Loucy (cell line): ENCODE measurements around the gene AGXT.

Experiments
- H2AFZ ChIP-seq: fragments of 200-600 bp; sonication (generic); 2 replicates; pipeline ENCODE4 v1.6.0; 2016; ENCODE audit warnings: antibody characterized with exemption, mild to moderate bottlenecking, low read length, moderate library complexity
- H3F3A ChIP-seq: fragments of 200-600 bp; 2 replicates; pipeline ENCODE4 v1.6.0; 2016; ENCODE audit warnings: antibody characterized with exemption, low read depth, mild to moderate bottlenecking
- H3K27me3 ChIP-seq: fragments of 200-600 bp; sonication (generic); 2 replicates; pipeline ENCODE4 v1.6.1; 2014; ENCODE audit warnings: low read length, mild to moderate bottlenecking; ENCODE audit not compliant: insufficient read depth, poor library complexity, severe bottlenecking
- H3K36me3 ChIP-seq: fragments of 200-600 bp; sonication (generic); 2 replicates; pipeline ENCODE4 v1.6.1; 2016; ENCODE audit warnings: low read length; ENCODE audit not compliant: insufficient read depth
- H3K4me1 ChIP-seq: fragments of 200-600 bp; sonication (generic); 2 replicates; pipeline ENCODE4 v1.5.1; 2014; ENCODE audit warnings: low read length, mild to moderate bottlenecking; ENCODE audit not compliant: insufficient read depth, poor library complexity, severe bottlenecking
- H3K4me2 ChIP-seq: fragments of 200-600 bp; sonication (generic); 2 replicates; pipeline ENCODE4 v1.6.0; 2014; ENCODE audit warnings: antibody characterized with exemption, low read length, low read depth, mild to moderate bottlenecking; ENCODE audit not compliant: poor library complexity, severe bottlenecking
- H3K4me3 ChIP-seq: fragments of 200-600 bp; sonication (generic); 2 replicates; pipeline ENCODE4 v1.5.1; 2014; ENCODE audit warnings: low read length, mild to moderate bottlenecking, mixed read lengths; ENCODE audit not compliant: poor library complexity, severe bottlenecking
- H3K79me2 ChIP-seq: fragments of 200-600 bp; sonication (generic); 2 replicates; pipeline ENCODE4 v1.6.1; 2014; ENCODE audit warnings: low read length; ENCODE audit not compliant: insufficient read depth
- H3K9ac ChIP-seq: fragments of 200-600 bp; sonication (generic); 2 replicates; pipeline ENCODE4 v1.6.0; 2014; ENCODE audit warnings: mild to moderate bottlenecking, low read depth, low read length, moderate library complexity; ENCODE audit not compliant: poor library complexity, severe bottlenecking
- H3K9me2 ChIP-seq: fragments of 200-600 bp; sonication (generic); replicated peaks from 2 replicates; pipeline ENCODE4 v1.6.1; 2016; ENCODE audit warnings: low read depth, low read length, mixed read lengths
- H3K9me3 ChIP-seq: fragments of 200-600 bp; sonication (generic); 2 replicates; pipeline ENCODE4 v1.6.1; 2014; ENCODE audit warnings: mild to moderate bottlenecking, antibody characterized with exemption, low read length, low read depth; ENCODE audit not compliant: insufficient read depth
- H4K20me1 ChIP-seq: fragments of 200-600 bp; sonication (generic); 2 replicates; pipeline ENCODE4 v1.6.0; 2014; ENCODE audit warnings: antibody characterized with exemption, low read length, mild to moderate bottlenecking; ENCODE audit not compliant: insufficient read depth, poor library complexity, severe bottlenecking
- CTCF ChIP-seq: fragments of 200-600 bp; sonication (generic); conservative IDR thresholded peaks from 2 replicates; pipeline ENCODE4 v1.5.1; 2014; ENCODE audit warnings: mild to moderate bottlenecking, antibody characterized with exemption, low read length
- EZH2phosphoT487 ChIP-seq: fragments of 200-600 bp; IDR thresholded peaks from 2 replicates; pipeline ENCODE4 v1.6.1; 2018; ENCODE audit warnings: antibody characterized with exemption, mild to moderate bottlenecking, moderate library complexity, borderline replicate concordance

The AGXT gene

GRCh38 chr2:240919161-240919781 lies 50.6 kb downstream of the AGXT start:
- Histone ChIP-seq H3F3A (no peaks in the 10 kb centered on the region), H3K4me1 (no peaks in the 10 kb centered on the region), H3K9me2 (no peaks in the 10 kb centered on the region)

DNA sequence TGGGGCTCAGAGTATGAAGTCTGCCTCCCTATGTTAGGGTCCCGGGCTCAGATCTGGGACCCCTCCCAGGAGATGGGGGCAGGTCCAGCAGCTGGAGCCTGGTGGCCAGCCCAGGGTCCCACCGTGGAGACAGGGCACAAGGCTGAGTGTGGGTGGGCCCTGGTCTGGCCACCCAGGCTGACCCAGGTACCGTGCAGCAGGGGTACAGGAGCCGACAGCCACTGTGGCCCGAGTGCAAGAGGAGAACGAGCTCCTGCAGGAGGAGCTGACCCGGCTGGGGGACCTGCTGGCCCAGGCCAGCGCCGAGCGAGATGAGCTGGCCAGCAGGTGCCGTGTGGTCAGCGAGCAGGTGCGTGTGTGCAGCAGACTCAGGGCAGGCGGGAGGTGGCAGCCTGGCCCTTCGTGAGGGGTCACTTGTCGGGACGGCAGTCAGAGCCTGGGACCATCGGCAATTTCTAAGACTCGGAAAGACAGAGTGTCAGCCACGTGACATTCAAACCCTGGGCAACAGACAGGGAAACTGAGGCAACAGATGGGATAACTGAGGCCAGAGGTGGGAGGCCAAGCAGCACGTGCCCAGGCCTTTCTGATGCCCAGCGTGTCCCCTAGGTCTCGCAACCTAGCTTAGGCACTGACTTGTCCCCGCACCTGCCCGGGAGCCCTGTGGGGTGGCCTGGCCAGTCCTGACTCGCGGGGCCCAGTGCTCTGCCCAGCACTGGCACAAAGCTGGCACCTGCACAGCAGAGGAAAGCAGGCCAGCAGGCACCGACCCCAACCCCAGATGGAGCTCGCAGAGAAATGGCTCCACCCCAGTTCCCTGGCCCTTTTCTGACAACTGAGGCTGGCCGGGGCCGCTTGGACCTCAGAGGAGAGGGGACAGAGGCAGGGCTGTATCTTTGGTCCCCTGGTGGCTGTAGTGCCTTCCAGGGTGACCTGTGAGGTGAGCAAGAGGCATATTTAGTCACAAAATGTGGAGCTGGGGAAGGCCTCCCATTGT lies 51.5 kb downstream of the AGXT start:
- no peaks in the 10 kb centered on the region for H3K9me3 ChIP-seq
- H3K36me3 ChIP-seq, result no peaks in the 10 kb centered on the region
- no peaks in the 10 kb centered on the region for H3K9me2 ChIP-seq
- TF ChIP-seq CTCF, result no peak
- TF ChIP-seq EZH2phosphoT487, result no peak
- no peaks in the 10 kb centered on the region for H3K27me3 ChIP-seq
- no peaks in the 10 kb centered on the region for H3K4me1 ChIP-seq
- H3K4me2 ChIP-seq, result no peak overlapping the region
- H4K20me1 ChIP-seq, result no peaks in the 10 kb centered on the region
- no peak overlapping the region for H3K9ac ChIP-seq
- no peak overlapping the region for H2AFZ ChIP-seq
- no peaks in the 10 kb centered on the region for H3K79me2 ChIP-seq
- no peak overlapping the region for H3K4me3 ChIP-seq
- H3F3A ChIP-seq, result no peaks in the 10 kb centered on the region

More at GRCh38 chr2:240919161-240919781, 50.6 kb downstream of the AGXT start:
- TF ChIP-seq EZH2phosphoT487 (no peak), CTCF (no peak)
- Histone ChIP-seq H3K4me2 (no peak overlapping the region), H2AFZ (no peak overlapping the region), H3K4me3 (no peak overlapping the region), H3K36me3 (no peaks in the 10 kb centered on the region), H3K9me3 (no peaks in the 10 kb centered on the region), H3K27me3 (no peaks in the 10 kb centered on the region), H4K20me1 (no peaks in the 10 kb centered on the region), H3K9ac (no peak overlapping the region), H3K79me2 (no peaks in the 10 kb centered on the region)

DNA sequence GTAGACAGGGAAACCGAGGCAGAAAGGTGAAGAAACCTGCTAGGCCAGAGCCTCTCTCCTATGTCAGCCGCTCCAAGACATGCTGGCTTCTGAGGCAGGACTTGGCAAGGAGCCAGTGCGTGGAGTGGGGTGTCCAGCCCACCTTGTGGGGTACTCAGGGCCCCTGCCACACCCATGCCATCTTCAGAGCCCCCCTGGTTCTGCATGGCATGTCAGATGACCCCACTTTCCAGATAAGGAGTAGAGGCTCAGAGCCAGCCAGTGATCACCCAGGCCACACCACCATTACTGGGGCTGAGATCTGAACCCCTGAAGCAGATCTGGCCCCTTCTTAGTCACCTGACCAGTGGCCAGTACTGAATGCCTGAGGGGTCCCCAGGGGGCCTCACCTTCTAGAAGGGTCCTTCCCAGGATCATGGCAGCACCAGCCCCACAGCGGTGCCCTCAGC lies 52.2 kb downstream of the AGXT start:
- Histone ChIP-seq H3K27me3 (no peaks in the 10 kb centered on the region), H3K36me3 (no peaks in the 10 kb centered on the region), H2AFZ (no peak overlapping the region), H3K4me2 (no peak overlapping the region), H4K20me1 (no peaks in the 10 kb centered on the region), H3F3A (no peaks in the 10 kb centered on the region), H3K4me3 (no peak overlapping the region), H3K9me3 (no peaks in the 10 kb centered on the region), H3K9me2 (no peaks in the 10 kb centered on the region), H3K9ac (no peak overlapping the region), H3K79me2 (no peaks in the 10 kb centered on the region), H3K4me1 (no peaks in the 10 kb centered on the region)
- no peak for TF ChIP-seq EZH2phosphoT487
- TF ChIP-seq CTCF, result no peak
